K562 (cell line): ENCODE results near the gene GH2. TPM values are rescaled to one million over a fixed set of nuclear protein-coding genes. Genes with fewer than 3 reads are reported as not detected.

Source experiments
- ATAC-seq: fragments of 200-7000 bp; cut with Tn5 transposase; 3 replicates; pipeline ENCODE4 v1.9.1; 2020; ENCODE audit warnings: moderate library complexity
- BruUV-seq: library from RNA; stranded (reverse); fragments of 400-500 nt; replicated peaks from 2 replicates; lab custom pipeline; 2021; lab: Mats Ljungman, UMichigan
- CTCF ChIA-PET: fragments of 300-600 bp; formaldehyde crosslinking; extraction: SDS; loops from one replicate; lab custom pipeline; 2021; ENCODE audit warnings: low intra/inter-chr PET ratio; lab: Yijun Ruan, JAX
- POLR2A ChIA-PET: fragments of 300-600, 350-650 bp; sonication (Branson Sonifier 250); formaldehyde crosslinking; extraction: SDS; loops from one replicate; lab custom pipeline; 2021; ENCODE audit warnings: antibody characterized with exemption, inconsistent platforms; lab: Yijun Ruan, JAX
- DNase-seq, 4 experiments: peaks; one replicate each; pipeline versions ENCODE4 v3.0.0 to v3.0.0-alpha.2; 2011 to 2018; ENCODE audit warnings: low spot score in 3 of 4, mixed read lengths in 3 of 4; ENCODE audit errors: extremely low read depth in 1 of 4
- FAIRE-seq: peaks from 2 replicates; lab custom pipeline; 2011; peaks lifted over from hg19 to GRCh38; lab: Jason Lieb, UNC
- H2AFZ ChIP-seq: 2 replicates; pipeline ENCODE4 v1.6.0; 2011; ENCODE audit warnings: low read depth, low read length, control low read depth, inconsistent platforms
- H3K27ac ChIP-seq: fragments of 200-600 bp; 3 replicates; pipeline ENCODE4 v1.8.0; 2011; ENCODE audit warnings: low read depth, mild to moderate bottlenecking, control low read depth, inconsistent platforms, low read length, moderate library complexity, mixed read lengths; ENCODE audit errors: extremely low read depth
- H3K27me3 ChIP-seq, 2 experiments: fragments of 300-600 bp in 1 of 2; 2 replicates in 1 of 2; 3 replicates in 1 of 2; pipeline versions ENCODE4 v1.6.0 to v1.8.0; 2011; ENCODE audit warnings: inconsistent platforms in 2 of 2, low read length in 2 of 2, mild to moderate bottlenecking in 1 of 2, mixed read lengths in 1 of 2, moderate library complexity in 1 of 2; ENCODE audit not compliant: control insufficient read depth in 2 of 2, insufficient read depth in 2 of 2
- H3K36me3 ChIP-seq: fragments of 300-600 bp; 3 replicates; pipeline ENCODE4 v1.8.0; 2011; ENCODE audit warnings: mild to moderate bottlenecking, low read length, inconsistent platforms; ENCODE audit not compliant: control insufficient read depth, insufficient read depth
- H3K4me1 ChIP-seq, 2 experiments: fragments of 200-600 bp in 1 of 2; replicated peaks in 1 of 2; 2 replicates in 1 of 2; 3 replicates in 1 of 2; pipeline versions ENCODE4 v1.5.1 to v1.8.0; 2011; ENCODE audit warnings: inconsistent platforms in 2 of 2, low read length in 2 of 2, mild to moderate bottlenecking in 1 of 2, mixed read lengths in 1 of 2, moderate library complexity in 1 of 2; ENCODE audit not compliant: control insufficient read depth in 2 of 2, insufficient read depth in 2 of 2
- H3K4me2 ChIP-seq: 2 replicates; pipeline ENCODE4 v1.6.1; 2011; ENCODE audit warnings: low read length, control low read depth, inconsistent platforms, mixed read lengths; ENCODE audit not compliant: insufficient read depth
- H3K4me3 ChIP-seq: fragments of 200-600 bp; sonication (generic), shearing (Covaris generic); 2 replicates; pipeline ENCODE4 v1.5.1; 2016; ENCODE audit warnings: control low read depth, inconsistent platforms
- H3K79me2 ChIP-seq: fragments of 200-600 bp; 3 replicates; pipeline ENCODE4 v1.8.0; 2011; ENCODE audit warnings: low read length, inconsistent platforms; ENCODE audit not compliant: control insufficient read depth, insufficient read depth
- H3K9ac ChIP-seq, 2 experiments: 2 replicates each; pipeline versions ENCODE4 v1.6.0 to v1.6.1; 2011; ENCODE audit warnings: low read depth in 2 of 2, low read length in 2 of 2, control low read depth in 1 of 2, inconsistent platforms in 1 of 2, mild to moderate bottlenecking in 1 of 2, mixed read lengths in 1 of 2; ENCODE audit not compliant: insufficient read depth in 1 of 2
- H3K9me1 ChIP-seq: one replicate; pipeline ENCODE4 v1.6.0; 2011; ENCODE audit warnings: inconsistent platforms, mild to moderate bottlenecking, low read length, moderate library complexity; ENCODE audit not compliant: control insufficient read depth, insufficient read depth
- H3K9me3 ChIP-seq: replicated peaks from 2 replicates; pipeline ENCODE4 v1.5.1; 2011; ENCODE audit warnings: low read depth, low read length, inconsistent platforms; ENCODE audit not compliant: control insufficient read depth, insufficient read depth
- H4K20me1 ChIP-seq: replicated peaks from 2 replicates; pipeline ENCODE4 v1.6.1; 2011; ENCODE audit warnings: low read length, inconsistent platforms, mixed read lengths; ENCODE audit not compliant: control insufficient read depth, insufficient read depth
- LARP7 ChIP-seq: fragments of 450-650 bp; IDR thresholded peaks from 2 replicates; pipeline ENCODE4 v1.6.1; 2016
- POLR2A ChIP-seq: fragments of 450-650 bp; conservative IDR thresholded peaks from 2 replicates; pipeline ENCODE4 v1.6.1; 2016
- POLR2AphosphoS5 ChIP-seq: IDR thresholded peaks from 2 replicates; pipeline ENCODE4 v1.6.1; 2011; ENCODE audit warnings: mild to moderate bottlenecking, low read depth, low read length, moderate library complexity; ENCODE audit not compliant: control insufficient read depth, insufficient read depth
- WGBS: fragments of 100-300 bp; shearing (Covaris generic); methylation state at CpG from one replicate; pipeline ENCODE4 v1.1.6; 2016; ENCODE audit warnings: low coverage, mixed read lengths; ENCODE audit not compliant: insufficient coverage; ENCODE audit errors: missing lambda C conversion rate; 5-methylcytosine and 5-hydroxymethylcytosine counted together
- in situ Hi-C: fragments of 300-500 bp; cut with MboI; formaldehyde crosslinking; loops from 4 replicates; pipeline ENCODE4 v1.15.0; 2018; ENCODE audit warnings: inconsistent platforms, mixed read lengths
- intact Hi-C: fragments of 100-400 bp; cut with micrococcal nuclease; formaldehyde crosslinking; loops from 2 replicates; pipeline ENCODE4 v1.14.2; 2022
- polyA plus RNA-seq, 8 experiments: library from polyadenylated mRNA; depleted of rRNA in 4 of 8; stranded (reverse) in 5 of 8; unstranded in 3 of 8; fragments of >200 nt; fragmentation: Nextera tagmentation in 2 of 8; fragmentation: Illumina TruSeq in 1 of 8; extraction: Ambion mirVana in 2 of 8; extraction: Trizol in 1 of 8; gene quantifications; 2 replicates each; pipeline versions ENCODE4 v1.2.1 to v1.2.3, GENCODE V29; 2011 to 2014; ENCODE audit warnings: inconsistent platforms in 1 of 8, missing spikeins in 1 of 8
- total RNA-seq, 7 experiments: library from RNA; depleted of rRNA in 6 of 7; stranded (reverse); fragments of >200 nt in 6 of 7; fragmentation: Illumina TruSeq in 2 of 7; extraction: Trizol in 2 of 7; gene quantifications; 2 replicates each; pipeline versions ENCODE4 v1.2.1 to v1.2.3, GENCODE V29; 2011 to 2021; ENCODE audit warnings: low replicate concordance in 1 of 7

Gene GH2
- total and polyA plus RNA-seq, 9 of the 15 experiments (the other 6 are each of a cell fraction or from before 2014, with no cell fraction given) = not detected

DNA sequence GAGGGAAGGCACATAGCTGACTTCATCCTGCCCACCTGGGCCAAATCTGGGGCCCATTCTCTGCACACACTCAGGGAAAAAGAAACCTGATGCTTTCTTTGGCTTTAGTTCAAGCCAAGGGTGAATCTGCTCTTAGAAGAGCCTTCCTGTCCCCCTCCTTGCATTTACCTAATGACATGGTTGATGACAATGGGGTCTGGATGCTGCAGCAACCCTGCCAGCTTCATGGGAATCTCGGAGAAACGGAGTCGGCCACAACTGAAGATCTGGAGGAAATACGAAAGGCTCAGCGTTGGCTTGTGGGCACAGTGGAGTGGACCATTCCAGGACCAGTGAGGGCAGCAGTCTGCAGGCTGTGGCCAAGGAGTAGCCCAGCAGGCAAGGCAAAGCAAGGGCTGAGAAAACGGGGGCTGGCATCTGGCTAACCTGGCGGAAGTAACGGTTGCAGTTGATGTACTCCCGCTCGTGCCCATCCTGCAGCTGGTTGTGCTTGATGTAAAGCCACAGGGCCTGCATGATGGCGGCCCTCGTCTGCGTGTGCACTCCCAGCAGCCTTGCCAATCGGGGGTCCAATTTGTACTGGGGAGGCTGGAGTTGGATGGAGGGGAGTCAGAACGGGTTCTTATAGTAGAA, 47.9 kb downstream of the GH2 start (continued):
- TF ChIP-seq POLR2A = 0 out of 2 replicates have a peak, but pooled peaks have one; percentile 11

DNA sequence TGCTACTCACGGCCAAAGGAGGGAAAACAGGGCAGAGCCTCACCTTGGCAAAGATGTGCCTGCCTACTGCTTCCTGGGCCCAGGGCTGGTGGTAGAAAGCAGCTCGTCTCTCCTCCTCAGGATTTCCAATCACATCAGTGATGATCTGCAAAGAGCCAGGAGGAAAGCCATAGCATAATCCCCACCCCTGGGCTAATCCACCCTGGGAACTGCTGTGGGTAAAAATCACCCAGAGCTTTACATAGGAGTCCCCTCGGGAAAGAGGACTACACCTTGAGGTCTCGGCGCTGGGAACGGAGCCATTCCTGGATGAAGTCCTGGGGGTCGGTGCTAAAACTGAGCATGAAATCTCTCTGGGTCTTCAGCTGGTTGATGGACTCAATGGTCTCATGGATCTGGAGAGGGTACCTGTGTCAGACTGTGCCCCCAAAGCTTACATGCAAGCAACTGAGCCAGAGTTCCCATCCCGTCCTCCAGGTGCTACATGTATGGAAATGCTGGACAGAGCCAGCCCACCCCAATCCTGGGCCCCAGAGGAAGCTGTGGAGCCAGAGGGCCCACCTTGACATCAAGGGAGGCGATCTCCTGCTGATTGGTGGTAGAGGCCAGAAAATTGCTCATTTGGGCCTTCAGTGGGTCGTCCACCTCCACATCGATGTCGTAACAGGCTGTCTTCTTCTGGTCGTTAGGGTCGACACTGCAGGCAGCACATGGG, 48.6 kb downstream of the GH2 start:
- ChIA-PET POLR2A (interaction anchor here (0.9 to 1.3 kb wide), 6 partner anchors 9 to 59 kb away, joined by 3 to 8 read pairs (median 5); partner anchors contain the start of genes DDX42 and SMARCD2), CTCF (interaction anchor here (2.4 kb wide), 1 partner anchor 408 kb away, joined by 7 read pairs; no protein-coding TSS in a partner anchor)
- Histone ChIP-seq H3K79me2 (peaks cover 32% of the 10 kb centered on the region), H2AFZ (no peak overlapping the region), H3K27ac (no peak overlapping the region), H3K9me1 (no peaks in the 10 kb centered on the region), H4K20me1 (no peaks in the 10 kb centered on the region), H3K9me3 (no peaks in the 10 kb centered on the region), H3K9ac (0 out of 4 replicates have a peak overlapping the region, but pooled peaks of 1 of the 2 experiments have one; percentile 40), H3K4me2 (no peak overlapping the region), H3K36me3 (peaks cover 97% of the 10 kb centered on the region), H3K4me1 (peaks cover 11 to 15% of the 10 kb centered on the region in 2 experiments; a peak in 4 of 5 replicates), H3K4me3 (no peak overlapping the region), H3K27me3 (no peaks in the 10 kb centered on the region)
- BruUV-seq = no TSS peak
- 90% methylated on average over 14 of the region's 14 CpGs for WGBS
- in situ Hi-C loops = loop anchor here (25.0 kb wide), 1 partner anchor 396 kb away; the partner anchor contains the start of gene CYB561
- intact Hi-C loops = loop anchor here (10.0 kb wide), 1 partner anchor 138 kb away; no protein-coding TSS in a partner anchor
- ATAC-seq (no peak), DNase-seq (no peak), FAIRE-seq (no peak)
- 0 out of 2 replicates have a peak, but pooled peaks have one; percentile 29 for TF ChIP-seq POLR2A
- TF ChIP-seq POLR2AphosphoS5 = peak; percentile 17; the same call in 1 of the 2 replicates
- TF ChIP-seq LARP7 = no peak
